NOMO-1 treated with dmso at 0.1 percent for 144 hours (cell line): ENCODE data around the gene PDXP.
"Not testable (repeated sequence)": the region's sequence is repeated elsewhere in the genome, so short reads cannot be mapped to it uniquely, and the experiment has no call there.

Experiments
- DNase-seq: peaks from one replicate; lab custom pipeline; 2025; ENCODE audit not compliant: unreplicated experiment; lab: John Stamatoyannopoulos, UW

Gene PDXP

GRCh38 chr22:37658133-37659065 lies at the start of gene PDXP:
PDXP (plus strand) TSS chr22:37658723; CDS start chr22:37658783, 60 bp downstream.
- peak; percentile 96 for DNase-seq

GRCh38 chr22:37609240-37610152 lies 49.0 kb upstream of the PDXP start:
- DNase-seq, result no peak

- DNase-seq, result not testable (repeated sequence)
These were observed 48.4 kb upstream of the PDXP start for GRCh38 chr22:37610153-37610475.

- DNase-seq, result peak; percentile 31
These were observed 47.9 kb upstream of the PDXP start for GRCh38 chr22:37610480-37611129.

- no peak for DNase-seq
These were observed 47.3 kb upstream of the PDXP start for GRCh38 chr22:37611207-37611606.

- no peak for DNase-seq
These were observed 42.1 kb upstream of the PDXP start for GRCh38 chr22:37616201-37617083.

- DNase-seq, result no peak
These were observed 41.1 kb upstream of the PDXP start for GRCh38 chr22:37617431-37617830.

- no peak for DNase-seq
These were observed 40.4 kb upstream of the PDXP start for GRCh38 chr22:37618072-37618656.

- DNase-seq, result no peak
These were observed 39.8 kb upstream of the PDXP start for GRCh38 chr22:37618674-37619073.

- DNase-seq, result no peak
These were observed 38.5 kb upstream of the PDXP start for GRCh38 chr22:37619991-37620390.

GRCh38 chr22:37621352-37621860 lies 37.1 kb upstream of the PDXP start:
- DNase-seq, result no peak

- peak; percentile 45 for DNase-seq
These were observed 35.2 kb upstream of the PDXP start for GRCh38 chr22:37623075-37624016.

GRCh38 chr22:37624017-37624365 lies 34.5 kb upstream of the PDXP start:
- DNase-seq, result no peak

GRCh38 chr22:37624876-37625275 lies 33.6 kb upstream of the PDXP start:
- no peak for DNase-seq

- DNase-seq, result no peak
These were observed 32.8 kb upstream of the PDXP start for GRCh38 chr22:37625737-37626136.

- no peak for DNase-seq
These were observed 32.4 kb upstream of the PDXP start for GRCh38 chr22:37626144-37626543.

GRCh38 chr22:37626556-37627075 lies 31.9 kb upstream of the PDXP start:
- no peak for DNase-seq

- DNase-seq, result no peak
These were observed 31.4 kb upstream of the PDXP start for GRCh38 chr22:37627121-37627520.

- DNase-seq, result no peak
These were observed 31.0 kb upstream of the PDXP start for GRCh38 chr22:37627545-37627944.
